Upper lobe of right lung (tissue), 1 donor: ENCODE results near the gene MEIS1. TPM values are rescaled to one million over a fixed set of nuclear protein-coding genes. Genes with fewer than 3 reads are reported as not detected.

Experiments used
- ATAC-seq: fragments of 200-7000 bp; cut with Tn5 transposase; one replicate; pipeline ENCODE4 v1.9.1; 2020; ENCODE audit warnings: mild to moderate bottlenecking, moderate library complexity
- DNase-seq: peaks from one replicate; pipeline ENCODE4 v3.0.0-alpha.2; 2020
- H3K27ac ChIP-seq: fragments of 200-600 bp; one replicate; pipeline ENCODE4 v1.8.0; 2022
- H3K27me3 ChIP-seq: fragments of 200-600 bp; one replicate; pipeline ENCODE4 v1.8.0; 2022; ENCODE audit warnings: mild to moderate bottlenecking
- H3K36me3 ChIP-seq: fragments of 200-600 bp; one replicate; pipeline ENCODE4 v1.8.0; 2022
- H3K4me1 ChIP-seq: fragments of 200-600 bp; one replicate; pipeline ENCODE4 v1.8.0; 2022
- H3K4me3 ChIP-seq: fragments of 200-600 bp; one replicate; pipeline ENCODE4 v1.8.0; 2022; ENCODE audit warnings: mild to moderate bottlenecking
- H3K9me3 ChIP-seq: fragments of 200-600 bp; one replicate; pipeline ENCODE4 v1.8.0; 2022
- intact Hi-C: fragments of 100-400 bp; cut with DNase I; formaldehyde crosslinking; loops from one replicate; pipeline ENCODE4 v1.11.0; 2022
- total RNA-seq: library from RNA; stranded (reverse); fragmentation: NEBNext Ultra II Directional; extraction: Animal tissue kit (Norgen Biotek cat#: 25700); gene quantifications from one replicate; pipeline ENCODE4 v1.2.1, GENCODE V29; 2021
- TF ChIP-seq, protein P1 (sequence below): fragments of 200-600 bp; IDR thresholded peaks from one replicate; pipeline ENCODE4 v1.8.0; 2022; ENCODE audit warnings: antibody characterized with exemption
- donor health status: DM: no; HTN: yes; CAD: no; lungs with severe emphysema.

Gene MEIS1
- total RNA-seq, 1 donor from 2014 or later = 48.0 TPM

- TF ChIP-seq, protein P1, sequence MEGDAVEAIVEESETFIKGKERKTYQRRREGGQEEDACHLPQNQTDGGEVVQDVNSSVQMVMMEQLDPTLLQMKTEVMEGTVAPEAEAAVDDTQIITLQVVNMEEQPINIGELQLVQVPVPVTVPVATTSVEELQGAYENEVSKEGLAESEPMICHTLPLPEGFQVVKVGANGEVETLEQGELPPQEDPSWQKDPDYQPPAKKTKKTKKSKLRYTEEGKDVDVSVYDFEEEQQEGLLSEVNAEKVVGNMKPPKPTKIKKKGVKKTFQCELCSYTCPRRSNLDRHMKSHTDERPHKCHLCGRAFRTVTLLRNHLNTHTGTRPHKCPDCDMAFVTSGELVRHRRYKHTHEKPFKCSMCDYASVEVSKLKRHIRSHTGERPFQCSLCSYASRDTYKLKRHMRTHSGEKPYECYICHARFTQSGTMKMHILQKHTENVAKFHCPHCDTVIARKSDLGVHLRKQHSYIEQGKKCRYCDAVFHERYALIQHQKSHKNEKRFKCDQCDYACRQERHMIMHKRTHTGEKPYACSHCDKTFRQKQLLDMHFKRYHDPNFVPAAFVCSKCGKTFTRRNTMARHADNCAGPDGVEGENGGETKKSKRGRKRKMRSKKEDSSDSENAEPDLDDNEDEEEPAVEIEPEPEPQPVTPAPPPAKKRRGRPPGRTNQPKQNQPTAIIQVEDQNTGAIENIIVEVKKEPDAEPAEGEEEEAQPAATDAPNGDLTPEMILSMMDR = no peak
- Histone ChIP-seq H3K36me3 (no peaks in the 10 kb centered on the region), H3K27me3 (no peaks in the 10 kb centered on the region), H3K4me1 (peaks cover 6% of the 10 kb centered on the region), H3K27ac (no peak overlapping the region), H3K4me3 (no peak overlapping the region), H3K9me3 (no peaks in the 10 kb centered on the region)
- DNase-seq (no peak), ATAC-seq (no peak)
- intact Hi-C loops = no loop called here
Measured at GRCh38 chr2:66532972-66533868, 98.3 kb downstream of the MEIS1 start.

DNA sequence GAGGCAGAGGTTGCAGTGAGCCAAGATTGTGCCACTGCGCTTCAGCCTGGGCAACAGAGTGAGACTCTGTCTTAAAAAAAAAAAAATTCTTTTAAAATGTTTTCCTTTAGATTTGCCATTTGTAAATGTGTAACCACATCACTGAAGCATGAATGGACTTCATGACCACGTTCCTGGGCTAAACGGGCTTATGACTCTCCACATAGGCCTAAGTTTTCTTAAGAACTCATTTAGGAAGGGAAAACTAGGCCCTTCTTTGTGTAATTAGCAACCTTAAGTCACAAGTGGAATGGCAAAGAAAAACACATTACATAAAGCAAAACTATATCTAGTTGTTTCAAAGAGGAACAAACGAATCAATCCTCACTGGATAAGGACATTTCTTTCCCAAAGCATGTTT is 99.5 kb downstream of the MEIS1 start:
- no peak for ATAC-seq
- intact Hi-C loops = no loop called here
- no peaks in the 10 kb centered on the region for H3K9me3 ChIP-seq
- no peaks in the 10 kb centered on the region for H3K36me3 ChIP-seq
- TF ChIP-seq, protein P1 = no peak
- no peaks in the 10 kb centered on the region for H3K27me3 ChIP-seq
- peaks cover 6% of the 10 kb centered on the region for H3K4me1 ChIP-seq
- H3K4me3 ChIP-seq = no peak overlapping the region
- DNase-seq = no peak
- H3K27ac ChIP-seq = no peak overlapping the region

GRCh38 chr2:66535574-66536289 is 100.8 kb downstream of the MEIS1 start:
- intact Hi-C loops = no loop called here
- H3K36me3 ChIP-seq = no peaks in the 10 kb centered on the region
- no peaks in the 10 kb centered on the region for H3K27me3 ChIP-seq
- ATAC-seq (no peak), DNase-seq (no peak)
- H3K4me1 ChIP-seq = peaks cover 6% of the 10 kb centered on the region
- TF ChIP-seq, protein P1 = no peak
- no peak overlapping the region for H3K27ac ChIP-seq
- no peaks in the 10 kb centered on the region for H3K9me3 ChIP-seq
- H3K4me3 ChIP-seq = no peak overlapping the region

DNA sequence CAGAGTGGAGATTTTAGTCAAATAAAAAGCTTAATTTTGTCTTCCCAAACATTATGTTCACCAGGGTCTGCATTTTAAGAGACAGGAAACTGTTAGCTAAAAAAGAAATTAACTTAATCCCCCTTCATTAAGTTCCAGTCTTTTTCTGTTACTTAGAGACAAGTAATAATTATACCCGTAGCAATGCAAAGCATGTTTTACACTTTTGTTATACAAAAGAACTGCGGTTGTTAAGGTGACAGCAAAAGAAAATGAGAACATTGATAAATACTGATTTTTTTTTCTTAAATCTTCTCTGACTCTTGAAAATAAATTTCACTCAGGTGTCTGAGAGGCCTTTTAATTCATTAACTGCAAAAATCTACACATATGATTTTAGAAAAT is 101.4 kb downstream of the MEIS1 start:
- H3K4me1 ChIP-seq = peaks cover 6% of the 10 kb centered on the region
- no peak for ATAC-seq
- intact Hi-C loops = no loop called here

GRCh38 chr2:66536997-66537396 is 102.1 kb downstream of the MEIS1 start:
- TF ChIP-seq, protein P1 = no peak
- H3K27ac ChIP-seq = no peak overlapping the region
- no peaks in the 10 kb centered on the region for H3K9me3 ChIP-seq
- no peaks in the 10 kb centered on the region for H3K36me3 ChIP-seq
- H3K4me3 ChIP-seq = no peak overlapping the region
- no peak for DNase-seq
- intact Hi-C loops = no loop called here
- peaks cover 6% of the 10 kb centered on the region for H3K4me1 ChIP-seq
- no peaks in the 10 kb centered on the region for H3K27me3 ChIP-seq
- ATAC-seq = no peak

More for the DNA sequence above, 101.4 kb downstream of the MEIS1 start:
- Histone ChIP-seq H3K27me3 (no peaks in the 10 kb centered on the region), H3K9me3 (no peaks in the 10 kb centered on the region), H3K4me3 (no peak overlapping the region), H3K27ac (no peak overlapping the region), H3K36me3 (no peaks in the 10 kb centered on the region)
- no peak for DNase-seq
- TF ChIP-seq, protein P1 = no peak
